Esophagus (tissue), 2 donors: ENCODE results near the gene MKLN1. TPM values are rescaled to one million over a fixed set of nuclear protein-coding genes. Genes with fewer than 3 reads are reported as not detected.

ENCODE experiments used
- H3K27ac ChIP-seq, 2 donors: one replicate each; pipeline ENCODE4 v1.5.1; 2013; ENCODE audit warnings: low read depth in 2 of 2, mild to moderate bottlenecking in 2 of 2, inconsistent platforms in 1 of 2, low read length in 1 of 2, moderate library complexity in 1 of 2
- H3K27me3 ChIP-seq, 2 donors: one replicate each; pipeline ENCODE4 v1.6.1; 2013; ENCODE audit warnings: low read length in 2 of 2, control low read depth in 1 of 2, mild to moderate bottlenecking in 1 of 2; ENCODE audit not compliant: insufficient read depth in 2 of 2, control insufficient read depth in 1 of 2
- H3K36me3 ChIP-seq, 2 donors: one replicate each; pipeline ENCODE4 v1.6.1; 2013; ENCODE audit warnings: low read length in 1 of 2; ENCODE audit not compliant: control insufficient read depth in 2 of 2, insufficient read depth in 2 of 2
- H3K4me1 ChIP-seq, 2 donors: one replicate each; pipeline ENCODE4 v1.6.1; 2013; ENCODE audit warnings: low read length in 1 of 2; ENCODE audit not compliant: control insufficient read depth in 2 of 2, insufficient read depth in 2 of 2
- H3K4me3 ChIP-seq, 2 donors: one replicate each; pipeline ENCODE4 v1.5.1; 2013; ENCODE audit warnings: low read length in 2 of 2, mild to moderate bottlenecking in 2 of 2, low read depth in 1 of 2, moderate library complexity in 1 of 2
- H3K9me3 ChIP-seq, 2 donors: one replicate each; pipeline ENCODE4 v1.6.1; 2013; ENCODE audit warnings: mild to moderate bottlenecking in 2 of 2, low read depth in 1 of 2, low read length in 1 of 2, moderate library complexity in 1 of 2; ENCODE audit not compliant: control insufficient read depth in 2 of 2, insufficient read depth in 1 of 2
- WGBS, 2 donors: extraction: QIAGEN DNeasy Blood & Tissue Kit; methylation state at CpG; one replicate each; pipeline ENCODE4 v1.1.7; 2013; 5-methylcytosine and 5-hydroxymethylcytosine counted together
- polyA plus RNA-seq, 2 donors: library from polyadenylated mRNA; stranded (reverse); fragments of 200-250 nt; gene quantifications; one replicate each; pipeline ENCODE4 v1.2.3, GENCODE V29; 2013
- donor health status: healthy with polysubstance abuse.
- donor health status: Bipolar disorder and iron deficiency.

MKLN1 gene
- polyA plus RNA-seq, 2 donors = 8.4 to 9.3 TPM

- Histone ChIP-seq H3K27me3 (no peaks in the 10 kb centered on the region), H3K27ac (no peak overlapping the region), H3K4me3 (no peak overlapping the region), H3K36me3 (no peaks in the 10 kb centered on the region), H3K4me1 (no peaks in the 10 kb centered on the region), H3K9me3 (no peaks in the 10 kb centered on the region)
- WGBS, 2 donors = 94 to 96% methylated on average over 2 of the region's 2 CpGs
Observed at GRCh38 chr7:131383417-131384285, 56.0 kb downstream of the MKLN1 start.

GRCh38 chr7:131384286-131384635 lies 56.6 kb downstream of the MKLN1 start:
- no peaks in the 10 kb centered on the region for H3K27me3 ChIP-seq
- no peak overlapping the region for H3K27ac ChIP-seq
- no peak overlapping the region for H3K4me3 ChIP-seq
- WGBS, 2 donors = 91 to 92% methylated on average over 2 of the region's 2 CpGs
- H3K36me3 ChIP-seq = no peaks in the 10 kb centered on the region
- H3K4me1 ChIP-seq = no peaks in the 10 kb centered on the region
- H3K9me3 ChIP-seq = no peaks in the 10 kb centered on the region

- H3K27me3 ChIP-seq = no peaks in the 10 kb centered on the region
- H3K4me1 ChIP-seq = no peaks in the 10 kb centered on the region
- WGBS, 2 donors = 79 to 82% methylated on average over 8 of the region's 8 CpGs
- no peak overlapping the region for H3K27ac ChIP-seq
- no peak overlapping the region for H3K4me3 ChIP-seq
- no peaks in the 10 kb centered on the region for H3K9me3 ChIP-seq
- H3K36me3 ChIP-seq = no peaks in the 10 kb centered on the region
Observed at GRCh38 chr7:131385039-131385605, 57.4 kb downstream of the MKLN1 start.

- no peaks in the 10 kb centered on the region for H3K36me3 ChIP-seq
- H3K27me3 ChIP-seq = no peaks in the 10 kb centered on the region
- H3K9me3 ChIP-seq = no peaks in the 10 kb centered on the region
- WGBS, 2 donors = 97 to 100% methylated on average over 1 of the region's 1 CpG
- no peaks in the 10 kb centered on the region for H3K4me1 ChIP-seq
- H3K4me3 ChIP-seq = no peak overlapping the region
- no peak overlapping the region for H3K27ac ChIP-seq
Observed at GRCh38 chr7:131388126-131388525, 60.5 kb downstream of the MKLN1 start.

GRCh38 chr7:131390275-131390674 lies 62.6 kb downstream of the MKLN1 start:
- WGBS, 2 donors = 94 to 95% methylated on average over 1 of the region's 1 CpG
- H3K4me1 ChIP-seq = no peaks in the 10 kb centered on the region
- no peak overlapping the region for H3K4me3 ChIP-seq
- no peak overlapping the region for H3K27ac ChIP-seq
- H3K9me3 ChIP-seq = no peaks in the 10 kb centered on the region
- no peaks in the 10 kb centered on the region for H3K27me3 ChIP-seq
- H3K36me3 ChIP-seq = no peaks in the 10 kb centered on the region

- Histone ChIP-seq H3K36me3 (no peaks in the 10 kb centered on the region), H3K4me1 (no peaks in the 10 kb centered on the region), H3K4me3 (no peak overlapping the region), H3K27me3 (no peaks in the 10 kb centered on the region), H3K27ac (no peak overlapping the region), H3K9me3 (no peaks in the 10 kb centered on the region)
- 88 to 91% methylated on average over 2 of the region's 2 CpGs for WGBS, 2 donors
Observed at GRCh38 chr7:131391145-131391544, 63.5 kb downstream of the MKLN1 start.

- H3K4me1 ChIP-seq = no peaks in the 10 kb centered on the region
- no peaks in the 10 kb centered on the region for H3K27me3 ChIP-seq
- no peak overlapping the region for H3K4me3 ChIP-seq
- H3K36me3 ChIP-seq = no peaks in the 10 kb centered on the region
- WGBS, 2 donors = 50 to 78% methylated on average over 1 of the region's 1 CpG
- no peak overlapping the region for H3K27ac ChIP-seq
- no peaks in the 10 kb centered on the region for H3K9me3 ChIP-seq
Observed at GRCh38 chr7:131400681-131401176, 73.1 kb downstream of the MKLN1 start.

- Histone ChIP-seq H3K27me3 (no peaks in the 10 kb centered on the region), H3K4me3 (no peak overlapping the region), H3K9me3 (no peaks in the 10 kb centered on the region), H3K27ac (no peak overlapping the region), H3K36me3 (no peaks in the 10 kb centered on the region), H3K4me1 (no peaks in the 10 kb centered on the region)
Observed at GRCh38 chr7:131401194-131401593, 73.5 kb downstream of the MKLN1 start.

GRCh38 chr7:131403322-131403721 lies 75.6 kb downstream of the MKLN1 start:
- H3K4me1 ChIP-seq = no peaks in the 10 kb centered on the region
- no peaks in the 10 kb centered on the region for H3K36me3 ChIP-seq
- no peaks in the 10 kb centered on the region for H3K9me3 ChIP-seq
- H3K27ac ChIP-seq = no peak overlapping the region
- WGBS, 2 donors = 87 to 92% methylated on average over 2 of the region's 2 CpGs
- no peak overlapping the region for H3K4me3 ChIP-seq
- no peaks in the 10 kb centered on the region for H3K27me3 ChIP-seq
